ENCODE measurements around the gene ZNF79. TPM values are rescaled to one million over a fixed set of nuclear protein-coding genes. Genes with fewer than 3 reads are reported as not detected.

Gene ZNF79
- total RNA-seq, 1 experiment from 2014 or later: 9.0 TPM

DNA sequence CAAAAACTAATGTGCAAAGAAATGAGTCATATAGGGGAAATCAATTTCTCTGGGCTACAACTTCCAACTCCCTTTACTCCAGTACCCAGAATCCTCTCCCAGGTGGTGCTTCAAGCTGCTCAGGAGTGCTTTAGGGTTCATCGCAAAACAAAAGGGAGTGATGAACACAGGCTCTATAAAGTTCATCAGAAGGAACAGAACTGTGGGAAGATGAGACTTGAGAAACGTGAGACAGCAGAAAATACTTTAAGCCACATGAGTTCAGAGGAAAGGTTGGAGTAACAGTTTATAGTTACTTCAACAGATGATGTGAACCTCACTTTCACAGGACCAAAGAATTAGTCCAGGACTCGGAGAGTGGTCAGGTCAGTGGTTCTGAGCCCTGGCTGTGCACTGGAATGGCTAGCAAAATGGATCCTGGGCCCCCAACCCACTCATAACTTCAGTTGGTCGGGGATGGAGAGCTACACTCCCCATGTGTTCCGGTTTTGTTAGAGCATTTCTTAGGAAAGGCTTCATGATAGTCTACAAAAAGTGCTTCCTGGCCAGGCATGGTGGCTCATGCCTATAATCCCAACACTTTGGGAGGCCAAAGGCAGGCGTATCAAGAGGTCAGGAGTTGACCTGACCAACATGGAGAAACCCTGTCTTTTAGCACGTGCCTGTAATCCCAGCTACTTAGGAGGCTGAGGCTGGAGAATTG lies 22.7 kb downstream of the ZNF79 start (continued):
- TF ChIP-seq, protein P1, sequence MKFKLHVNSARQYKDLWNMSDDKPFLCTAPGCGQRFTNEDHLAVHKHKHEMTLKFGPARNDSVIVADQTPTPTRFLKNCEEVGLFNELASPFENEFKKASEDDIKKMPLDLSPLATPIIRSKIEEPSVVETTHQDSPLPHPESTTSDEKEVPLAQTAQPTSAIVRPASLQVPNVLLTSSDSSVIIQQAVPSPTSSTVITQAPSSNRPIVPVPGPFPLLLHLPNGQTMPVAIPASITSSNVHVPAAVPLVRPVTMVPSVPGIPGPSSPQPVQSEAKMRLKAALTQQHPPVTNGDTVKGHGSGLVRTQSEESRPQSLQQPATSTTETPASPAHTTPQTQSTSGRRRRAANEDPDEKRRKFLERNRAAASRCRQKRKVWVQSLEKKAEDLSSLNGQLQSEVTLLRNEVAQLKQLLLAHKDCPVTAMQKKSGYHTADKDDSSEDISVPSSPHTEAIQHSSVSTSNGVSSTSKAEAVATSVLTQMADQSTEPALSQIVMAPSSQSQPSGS (CRISPR knock-in tag; IDR thresholded peaks at IDR 0.05; ENCODE audit: borderline replicate concordance, low read depth): no peak
- TF ChIP-seq, protein P2, sequence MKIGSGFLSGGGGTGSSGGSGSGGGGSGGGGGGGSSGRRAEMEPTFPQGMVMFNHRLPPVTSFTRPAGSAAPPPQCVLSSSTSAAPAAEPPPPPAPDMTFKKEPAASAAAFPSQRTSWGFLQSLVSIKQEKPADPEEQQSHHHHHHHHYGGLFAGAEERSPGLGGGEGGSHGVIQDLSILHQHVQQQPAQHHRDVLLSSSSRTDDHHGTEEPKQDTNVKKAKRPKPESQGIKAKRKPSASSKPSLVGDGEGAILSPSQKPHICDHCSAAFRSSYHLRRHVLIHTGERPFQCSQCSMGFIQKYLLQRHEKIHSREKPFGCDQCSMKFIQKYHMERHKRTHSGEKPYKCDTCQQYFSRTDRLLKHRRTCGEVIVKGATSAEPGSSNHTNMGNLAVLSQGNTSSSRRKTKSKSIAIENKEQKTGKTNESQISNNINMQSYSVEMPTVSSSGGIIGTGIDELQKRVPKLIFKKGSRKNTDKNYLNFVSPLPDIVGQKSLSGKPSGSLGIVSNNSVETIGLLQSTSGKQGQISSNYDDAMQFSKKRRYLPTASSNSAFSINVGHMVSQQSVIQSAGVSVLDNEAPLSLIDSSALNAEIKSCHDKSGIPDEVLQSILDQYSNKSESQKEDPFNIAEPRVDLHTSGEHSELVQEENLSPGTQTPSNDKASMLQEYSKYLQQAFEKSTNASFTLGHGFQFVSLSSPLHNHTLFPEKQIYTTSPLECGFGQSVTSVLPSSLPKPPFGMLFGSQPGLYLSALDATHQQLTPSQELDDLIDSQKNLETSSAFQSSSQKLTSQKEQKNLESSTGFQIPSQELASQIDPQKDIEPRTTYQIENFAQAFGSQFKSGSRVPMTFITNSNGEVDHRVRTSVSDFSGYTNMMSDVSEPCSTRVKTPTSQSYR (CRISPR knock-in tag; IDR thresholded peaks at IDR 0.05): no peak
- TF ChIP-seq ATF1 (CRISPR knock-in tag; IDR thresholded peaks at IDR 0.05) (peak; percentile 36; the same call in 1 of the 2 replicates), ZNF671 (CRISPR knock-in tag; IDR thresholded peaks at IDR 0.05) (peak; percentile 18)

DNA sequence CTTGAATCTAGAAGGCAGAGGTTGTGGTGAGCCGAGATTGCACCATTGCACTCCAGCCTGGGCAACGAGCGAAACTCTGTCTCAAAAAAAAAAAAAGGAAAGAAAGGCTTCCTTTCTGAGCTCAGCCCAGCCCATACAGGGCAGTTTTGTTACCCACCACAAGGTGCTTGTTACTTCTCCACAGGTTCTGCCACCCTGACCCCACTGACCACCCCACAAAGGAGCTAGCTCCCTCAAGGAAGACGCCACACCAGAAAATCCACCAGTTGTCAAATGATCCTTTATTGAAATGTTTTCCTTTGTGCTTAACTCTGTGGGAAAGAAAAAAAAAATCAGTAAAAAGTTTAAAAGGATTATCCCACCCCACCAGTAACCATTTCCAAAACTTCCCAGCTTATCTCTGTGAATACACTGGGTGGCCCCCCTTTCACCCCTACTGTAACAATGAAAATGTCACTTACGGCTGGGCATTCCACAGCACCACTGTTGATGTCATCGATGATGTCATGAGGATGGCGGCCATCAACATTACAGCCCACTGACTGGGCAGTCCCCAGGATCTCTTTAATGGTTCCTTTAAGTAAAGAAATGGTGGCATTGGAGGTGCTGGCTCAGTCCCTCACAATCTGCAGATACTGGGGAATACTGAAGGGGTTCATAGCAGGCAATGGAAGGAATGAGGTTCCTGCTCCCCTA lies 23.4 kb downstream of the ZNF79 start:
- CTCF ChIA-PET: interaction anchor here (0.5 to 1.7 kb wide), 4 partner anchors 10 to 670 kb away, joined by 3 to 4 read pairs (median 4); partner anchors contain the start of gene SLC2A8
- Mint-ChIP-seq H3K4me3 (peak overlapping the region; percentile 97), H3K9me3 (no peaks in the 10 kb centered on the region), H3K27me3 (ENCODE audit: low read depth) (no peaks in the 10 kb centered on the region), H3K4me1 (peaks cover 32% of the 10 kb centered on the region), H3K36me3 (peaks cover 80% of the 10 kb centered on the region), H3K27ac (peak overlapping the region; percentile 99)
- DNase-seq (ENCODE audit: low spot score) (no peak), ATAC-seq (no peak)
- TF ChIP-seq FOXP1 (CRISPR knock-in tag; IDR thresholded peaks at IDR 0.05; ENCODE audit: borderline replicate concordance) (no peak), SMAD3 (CRISPR knock-in tag; IDR thresholded peaks at IDR 0.05; ENCODE audit: borderline replicate concordance) (peak; percentile 46; the same call in 1 of the 2 replicates)
- TF ChIP-seq, protein P3, sequence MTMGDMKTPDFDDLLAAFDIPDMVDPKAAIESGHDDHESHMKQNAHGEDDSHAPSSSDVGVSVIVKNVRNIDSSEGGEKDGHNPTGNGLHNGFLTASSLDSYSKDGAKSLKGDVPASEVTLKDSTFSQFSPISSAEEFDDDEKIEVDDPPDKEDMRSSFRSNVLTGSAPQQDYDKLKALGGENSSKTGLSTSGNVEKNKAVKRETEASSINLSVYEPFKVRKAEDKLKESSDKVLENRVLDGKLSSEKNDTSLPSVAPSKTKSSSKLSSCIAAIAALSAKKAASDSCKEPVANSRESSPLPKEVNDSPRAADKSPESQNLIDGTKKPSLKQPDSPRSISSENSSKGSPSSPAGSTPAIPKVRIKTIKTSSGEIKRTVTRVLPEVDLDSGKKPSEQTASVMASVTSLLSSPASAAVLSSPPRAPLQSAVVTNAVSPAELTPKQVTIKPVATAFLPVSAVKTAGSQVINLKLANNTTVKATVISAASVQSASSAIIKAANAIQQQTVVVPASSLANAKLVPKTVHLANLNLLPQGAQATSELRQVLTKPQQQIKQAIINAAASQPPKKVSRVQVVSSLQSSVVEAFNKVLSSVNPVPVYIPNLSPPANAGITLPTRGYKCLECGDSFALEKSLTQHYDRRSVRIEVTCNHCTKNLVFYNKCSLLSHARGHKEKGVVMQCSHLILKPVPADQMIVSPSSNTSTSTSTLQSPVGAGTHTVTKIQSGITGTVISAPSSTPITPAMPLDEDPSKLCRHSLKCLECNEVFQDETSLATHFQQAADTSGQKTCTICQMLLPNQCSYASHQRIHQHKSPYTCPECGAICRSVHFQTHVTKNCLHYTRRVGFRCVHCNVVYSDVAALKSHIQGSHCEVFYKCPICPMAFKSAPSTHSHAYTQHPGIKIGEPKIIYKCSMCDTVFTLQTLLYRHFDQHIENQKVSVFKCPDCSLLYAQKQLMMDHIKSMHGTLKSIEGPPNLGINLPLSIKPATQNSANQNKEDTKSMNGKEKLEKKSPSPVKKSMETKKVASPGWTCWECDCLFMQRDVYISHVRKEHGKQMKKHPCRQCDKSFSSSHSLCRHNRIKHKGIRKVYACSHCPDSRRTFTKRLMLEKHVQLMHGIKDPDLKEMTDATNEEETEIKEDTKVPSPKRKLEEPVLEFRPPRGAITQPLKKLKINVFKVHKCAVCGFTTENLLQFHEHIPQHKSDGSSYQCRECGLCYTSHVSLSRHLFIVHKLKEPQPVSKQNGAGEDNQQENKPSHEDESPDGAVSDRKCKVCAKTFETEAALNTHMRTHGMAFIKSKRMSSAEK (CRISPR knock-in tag; IDR thresholded peaks at IDR 0.05; ENCODE audit: borderline replicate concordance): peak; percentile 67; the same call in 1 of the 2 replicates
- TF ChIP-seq, protein P2 (CRISPR knock-in tag; IDR thresholded peaks at IDR 0.05): 0 out of 2 replicates have a peak, but pooled peaks have one; percentile 21
- TF ChIP-seq, protein P4, sequence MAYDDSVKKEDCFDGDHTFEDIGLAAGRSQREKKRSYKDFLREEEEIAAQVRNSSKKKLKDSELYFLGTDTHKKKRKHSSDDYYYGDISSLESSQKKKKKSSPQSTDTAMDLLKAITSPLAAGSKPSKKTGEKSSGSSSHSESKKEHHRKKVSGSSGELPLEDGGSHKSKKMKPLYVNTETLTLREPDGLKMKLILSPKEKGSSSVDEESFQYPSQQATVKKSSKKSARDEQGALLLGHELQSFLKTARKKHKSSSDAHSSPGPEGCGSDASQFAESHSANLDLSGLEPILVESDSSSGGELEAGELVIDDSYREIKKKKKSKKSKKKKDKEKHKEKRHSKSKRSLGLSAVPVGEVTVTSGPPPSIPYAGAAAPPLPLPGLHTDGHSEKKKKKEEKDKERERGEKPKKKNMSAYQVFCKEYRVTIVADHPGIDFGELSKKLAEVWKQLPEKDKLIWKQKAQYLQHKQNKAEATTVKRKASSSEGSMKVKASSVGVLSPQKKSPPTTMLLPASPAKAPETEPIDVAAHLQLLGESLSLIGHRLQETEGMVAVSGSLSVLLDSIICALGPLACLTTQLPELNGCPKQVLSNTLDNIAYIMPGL (CRISPR knock-in tag; IDR thresholded peaks at IDR 0.05): 0 out of 2 replicates have a peak, but pooled peaks have one; percentile 5
- POLR2A ChIA-PET: no interaction called here
